ENCODE results near the gene ALDH3A2.

- TF ChIP-seq, protein P1, sequence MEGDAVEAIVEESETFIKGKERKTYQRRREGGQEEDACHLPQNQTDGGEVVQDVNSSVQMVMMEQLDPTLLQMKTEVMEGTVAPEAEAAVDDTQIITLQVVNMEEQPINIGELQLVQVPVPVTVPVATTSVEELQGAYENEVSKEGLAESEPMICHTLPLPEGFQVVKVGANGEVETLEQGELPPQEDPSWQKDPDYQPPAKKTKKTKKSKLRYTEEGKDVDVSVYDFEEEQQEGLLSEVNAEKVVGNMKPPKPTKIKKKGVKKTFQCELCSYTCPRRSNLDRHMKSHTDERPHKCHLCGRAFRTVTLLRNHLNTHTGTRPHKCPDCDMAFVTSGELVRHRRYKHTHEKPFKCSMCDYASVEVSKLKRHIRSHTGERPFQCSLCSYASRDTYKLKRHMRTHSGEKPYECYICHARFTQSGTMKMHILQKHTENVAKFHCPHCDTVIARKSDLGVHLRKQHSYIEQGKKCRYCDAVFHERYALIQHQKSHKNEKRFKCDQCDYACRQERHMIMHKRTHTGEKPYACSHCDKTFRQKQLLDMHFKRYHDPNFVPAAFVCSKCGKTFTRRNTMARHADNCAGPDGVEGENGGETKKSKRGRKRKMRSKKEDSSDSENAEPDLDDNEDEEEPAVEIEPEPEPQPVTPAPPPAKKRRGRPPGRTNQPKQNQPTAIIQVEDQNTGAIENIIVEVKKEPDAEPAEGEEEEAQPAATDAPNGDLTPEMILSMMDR (IDR thresholded peaks at IDR 0.05), result no peak
- TF ChIP-seq POLR2A (IDR thresholded peaks at IDR 0.05), result no peak
These were observed 6.1 kb upstream of the ALDH3A2 start for GRCh38 chr17:19642373-19642893.
